HG03060 (cell line): ENCODE measurements around the gene NLRP6.

Source experiments
- ATAC-seq: cut with Tn5 transposase; IDR thresholded peaks from one replicate; pipeline ENCODE4 v1.9.1; 2021; ENCODE audit warnings: low read depth, moderate number of reproducible peaks; ENCODE audit not compliant: unreplicated experiment

NLRP6 gene

DNA sequence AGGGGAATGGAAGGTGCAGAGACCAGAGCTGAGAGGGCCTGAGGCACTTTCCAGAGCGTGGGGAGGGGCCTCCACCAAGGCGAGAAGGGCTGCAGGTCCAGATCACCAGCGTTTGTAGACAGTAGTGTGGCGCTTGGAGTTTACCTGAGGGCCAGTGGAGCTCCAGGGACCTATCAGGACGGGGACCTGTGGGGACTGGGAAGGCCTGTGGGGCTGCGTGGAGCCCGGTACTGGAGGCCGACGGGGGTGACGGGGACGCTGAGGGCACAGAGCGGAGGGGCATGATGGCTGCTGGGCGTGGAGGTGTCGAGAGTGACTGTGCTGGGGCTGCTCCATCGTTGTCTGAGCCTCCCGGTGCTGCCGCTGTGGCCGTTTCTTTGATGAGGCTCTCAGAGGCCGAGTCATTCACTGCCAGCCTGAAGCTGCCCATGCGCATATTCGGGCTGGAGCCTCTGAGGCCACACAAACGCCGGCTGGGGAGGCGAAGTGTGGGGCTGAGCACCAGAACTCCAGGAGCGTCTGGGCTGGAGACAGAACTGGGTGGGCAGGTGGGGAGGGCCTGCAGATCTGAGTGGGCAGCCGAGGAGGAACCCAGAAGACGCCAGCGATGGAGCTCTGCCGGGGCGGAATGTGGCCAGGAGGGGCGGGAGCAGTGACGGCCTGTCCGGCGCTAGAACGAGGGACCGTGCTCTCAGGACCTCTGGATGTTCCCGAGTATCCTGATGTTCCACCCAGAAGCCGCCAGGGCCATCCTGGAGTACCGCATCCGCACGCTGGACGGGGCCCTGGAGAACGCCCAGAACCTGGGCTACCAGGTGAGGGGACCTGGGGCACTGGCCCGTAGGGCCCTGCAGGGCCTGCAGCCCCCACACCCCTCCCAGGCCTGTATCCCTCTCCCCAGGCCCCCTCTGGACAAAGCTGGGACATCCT, 13.3 kb downstream of the NLRP6 start:
- ATAC-seq: no peak

DNA sequence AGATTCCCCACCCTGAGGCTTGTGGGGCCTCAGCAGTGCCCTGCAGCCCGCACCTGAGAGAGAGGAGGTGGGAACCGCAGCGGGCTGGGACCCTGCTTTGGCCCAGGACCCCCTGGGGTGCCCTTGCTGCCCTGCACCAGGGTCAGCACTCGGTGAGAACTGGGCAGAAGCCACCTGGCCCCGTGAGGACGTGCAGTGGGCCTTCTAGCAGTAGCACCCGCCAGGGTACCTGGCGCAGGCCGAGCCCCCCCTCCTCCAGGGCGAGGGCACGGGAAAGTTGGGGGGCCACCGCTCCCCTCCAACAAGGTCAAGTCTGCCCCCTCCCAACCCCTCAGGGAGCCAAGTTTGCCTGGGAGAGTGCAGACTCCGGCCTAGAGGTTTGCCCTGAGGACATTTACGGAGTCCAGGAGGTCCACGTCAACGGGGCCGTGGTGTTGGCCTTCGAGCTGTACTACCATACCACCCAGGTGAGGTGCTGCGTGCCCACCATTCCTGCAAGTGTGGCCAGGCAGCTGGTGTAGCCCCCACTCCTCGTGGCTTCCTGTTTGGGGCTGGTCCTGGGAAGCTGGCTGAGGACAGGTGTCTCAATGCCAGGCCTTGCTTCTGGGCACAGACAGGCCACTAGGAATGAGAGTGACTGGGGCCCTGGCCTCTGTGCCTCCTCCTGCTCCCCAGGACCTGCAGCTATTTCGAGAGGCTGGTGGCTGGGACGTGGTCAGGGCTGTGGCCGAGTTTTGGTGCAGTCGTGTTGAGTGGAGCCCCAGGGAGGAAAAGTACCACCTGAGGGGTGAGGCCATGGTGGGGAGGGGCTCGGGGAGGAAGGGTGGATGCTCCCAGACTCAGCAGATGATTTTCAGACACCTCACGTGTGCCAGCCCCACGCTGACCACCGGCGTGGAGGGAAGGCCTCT, 14.3 kb downstream of the NLRP6 start:
- no peak for ATAC-seq

DNA sequence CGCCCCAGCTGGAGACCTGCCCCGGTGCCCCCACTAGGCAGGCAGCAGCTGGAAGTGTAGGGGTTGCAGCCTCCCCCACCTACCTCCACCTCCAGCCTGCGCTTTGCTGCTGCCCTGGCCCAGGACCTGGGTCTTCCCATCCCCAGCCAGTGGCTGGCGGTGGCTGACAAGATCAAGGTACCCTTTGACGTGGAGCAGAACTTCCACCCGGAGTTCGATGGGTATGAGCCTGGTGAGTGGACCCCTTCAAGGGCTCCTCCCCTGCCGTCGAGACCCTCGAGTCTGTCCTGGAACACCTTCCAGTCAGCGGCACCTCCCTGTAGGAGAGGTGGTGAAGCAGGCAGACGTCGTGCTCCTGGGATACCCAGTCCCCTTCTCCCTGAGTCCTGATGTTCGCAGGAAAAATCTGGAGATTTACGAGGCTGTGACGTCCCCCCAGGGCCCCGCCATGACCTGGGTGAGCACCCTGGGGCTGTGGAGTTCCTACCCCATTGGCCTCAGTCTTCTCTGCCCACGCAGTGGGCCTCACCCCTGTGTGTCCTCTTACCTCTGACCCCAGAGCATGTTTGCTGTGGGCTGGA, 15.2 kb downstream of the NLRP6 start:
- ATAC-seq: no peak

DNA sequence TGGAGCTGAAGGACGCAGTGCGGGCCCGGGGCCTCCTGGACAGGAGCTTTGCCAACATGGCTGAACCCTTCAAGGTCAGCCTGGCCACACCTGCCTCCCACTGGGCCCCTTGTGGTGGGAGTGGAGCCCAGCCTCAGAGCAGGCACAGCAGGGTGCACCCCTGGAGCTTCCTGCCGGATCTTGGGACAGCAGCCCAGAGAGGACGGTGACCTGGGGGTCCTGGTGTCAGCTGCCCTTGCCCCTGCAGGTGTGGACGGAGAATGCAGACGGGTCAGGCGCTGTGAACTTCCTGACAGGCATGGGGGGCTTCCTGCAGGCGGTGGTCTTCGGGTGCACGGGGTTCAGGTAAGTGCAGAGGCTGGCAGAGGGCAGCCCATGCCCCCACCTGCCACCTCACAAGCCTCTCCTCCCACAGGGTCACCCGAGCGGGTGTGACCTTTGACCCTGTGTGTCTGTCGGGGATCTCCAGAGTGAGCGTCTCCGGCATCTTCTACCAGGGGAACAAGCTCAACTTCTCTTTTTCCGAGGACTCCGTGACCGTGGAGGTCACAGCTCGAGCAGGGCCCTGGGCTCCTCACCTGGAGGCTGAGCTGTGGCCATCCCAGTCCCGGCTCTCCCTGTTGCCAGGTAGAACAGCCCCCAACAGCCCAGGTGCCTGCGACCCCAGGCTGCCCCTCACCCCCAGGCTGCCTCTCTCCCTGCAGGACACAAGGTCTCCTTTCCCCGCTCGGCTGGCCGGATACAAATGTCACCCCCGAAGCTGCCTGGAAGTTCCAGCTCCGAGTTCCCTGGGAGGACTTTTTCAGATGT, 15.8 kb downstream of the NLRP6 start:
- ATAC-seq: no peak

DNA sequence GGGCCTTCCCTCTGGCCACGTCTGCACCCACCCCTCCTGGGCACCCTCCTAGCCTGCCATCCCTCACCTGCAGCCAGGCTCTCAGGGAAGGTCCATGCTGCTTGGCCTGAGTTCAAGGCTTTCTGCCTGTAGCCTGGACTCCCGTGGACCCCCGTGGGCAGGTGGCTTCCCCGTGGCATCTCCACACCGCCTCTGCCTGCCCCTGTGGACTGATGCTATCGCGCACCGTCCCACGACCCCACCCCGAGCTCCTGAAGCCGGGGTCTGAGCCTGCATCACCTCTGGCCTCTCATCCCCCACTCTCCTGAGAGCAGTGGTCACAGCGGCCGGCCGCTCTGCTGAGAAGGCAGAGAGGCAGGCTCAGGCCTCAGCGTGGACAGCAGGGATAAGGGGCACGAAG, 16.6 kb downstream of the NLRP6 start:
- no peak for ATAC-seq

DNA sequence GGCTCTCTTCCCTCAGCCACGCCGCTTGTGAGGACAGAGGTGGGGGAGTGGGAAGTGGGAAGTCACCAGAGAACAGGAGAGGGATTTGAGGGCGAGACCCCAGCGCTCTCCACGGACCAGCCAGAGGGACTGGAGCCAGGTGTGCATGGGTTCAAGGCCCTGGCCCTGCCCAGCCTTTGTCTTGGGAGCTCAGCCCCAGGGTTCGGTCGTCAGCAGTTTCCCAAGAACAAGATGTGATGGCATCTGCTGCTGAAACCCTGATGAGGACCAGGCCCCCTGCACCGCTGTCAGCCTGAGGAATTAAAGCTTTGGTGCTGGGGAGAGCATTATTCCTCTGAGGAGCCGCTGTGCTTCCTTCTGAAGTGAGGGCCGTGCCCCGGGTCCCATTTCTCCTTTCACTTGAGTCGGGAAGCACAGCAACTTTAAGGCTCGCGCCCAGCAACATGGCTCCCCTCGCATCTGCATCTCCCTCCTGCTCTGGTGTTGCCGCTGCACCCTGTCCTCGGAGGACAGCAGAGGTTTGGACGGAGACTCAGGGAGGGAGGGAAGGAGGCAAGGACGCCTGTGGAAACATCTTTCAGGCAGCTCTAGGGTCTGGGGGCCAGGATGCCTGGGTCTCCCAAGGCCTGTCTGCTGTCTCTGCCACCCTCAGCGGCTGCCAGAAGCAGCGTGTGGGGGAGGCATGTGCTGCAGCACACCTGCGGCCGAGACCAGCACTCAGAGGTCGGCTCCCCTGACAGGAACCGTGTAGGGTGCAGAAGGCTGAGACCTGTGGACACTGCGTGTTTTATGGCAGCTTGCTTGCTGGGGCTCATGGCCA, 17.4 kb downstream of the NLRP6 start:
- no peak for ATAC-seq

DNA sequence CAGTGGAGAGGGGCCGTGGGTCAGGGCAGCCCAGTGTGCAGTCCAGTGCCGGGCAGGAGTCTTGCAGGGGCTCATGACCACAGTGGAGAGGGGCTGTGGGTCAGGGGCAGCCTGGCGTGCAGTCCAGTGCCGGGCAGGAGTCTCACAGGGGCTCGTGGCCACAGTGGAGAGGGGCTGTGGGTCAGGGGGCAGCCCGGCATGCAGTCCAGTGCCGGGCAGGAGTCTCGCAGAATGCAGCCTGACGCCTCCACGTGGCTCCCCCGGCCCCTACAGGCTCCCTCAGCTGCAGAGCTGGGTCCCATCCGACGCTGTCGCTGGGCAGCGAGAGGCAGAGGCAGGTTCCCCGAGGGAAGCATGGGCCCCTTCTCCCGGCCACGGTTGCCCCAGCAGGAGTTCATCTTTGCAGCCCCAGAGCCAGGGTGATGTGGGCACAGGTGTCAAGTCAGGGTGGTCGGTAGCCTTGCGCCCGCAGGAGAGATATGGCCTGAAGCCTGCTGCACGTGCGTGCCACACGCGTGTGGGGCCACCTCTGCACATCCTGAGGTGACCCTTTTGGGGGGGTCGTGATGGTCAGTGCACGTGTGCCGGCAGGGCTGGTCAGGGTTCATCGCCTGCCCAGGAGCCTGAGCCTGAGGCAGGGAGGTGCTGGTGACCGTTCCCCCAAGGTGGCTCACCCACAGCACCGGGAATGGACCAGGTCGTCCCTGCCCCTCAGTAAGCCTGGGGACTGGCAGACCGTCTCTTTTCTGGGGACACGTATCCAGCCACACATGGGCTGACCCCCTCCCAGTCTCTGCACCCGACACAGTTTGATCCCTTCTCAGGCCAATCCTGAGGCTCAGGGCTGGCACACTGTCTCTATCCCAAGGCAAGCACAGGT, 18.2 kb downstream of the NLRP6 start:
- no peak for ATAC-seq

DNA sequence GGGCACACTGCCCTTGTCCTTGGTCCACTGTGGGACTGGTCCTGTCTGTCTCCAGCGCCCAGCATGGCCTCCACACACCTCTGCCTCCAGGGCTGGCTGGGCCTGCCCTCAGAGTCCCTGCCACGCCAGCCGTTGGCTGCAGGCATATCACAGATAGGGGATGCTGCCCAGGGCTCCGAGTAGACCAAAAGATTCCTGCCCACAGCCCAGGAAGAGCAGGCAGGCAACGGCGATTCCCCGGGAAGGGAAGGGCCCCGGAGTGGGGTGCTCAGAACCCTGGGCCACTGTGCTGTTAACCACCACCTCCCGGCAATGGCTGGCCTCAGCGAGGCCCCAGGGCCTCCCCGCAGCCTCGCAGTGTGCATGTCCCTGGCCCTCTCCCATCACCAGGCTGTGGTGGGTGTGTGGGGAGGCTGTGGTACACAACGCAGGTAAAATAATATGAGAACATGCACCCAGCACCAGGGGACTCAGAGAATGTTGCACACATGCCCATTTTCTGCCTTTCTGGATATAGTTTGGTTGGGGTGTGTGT, 18.9 kb downstream of the NLRP6 start:
- no peak for ATAC-seq

DNA sequence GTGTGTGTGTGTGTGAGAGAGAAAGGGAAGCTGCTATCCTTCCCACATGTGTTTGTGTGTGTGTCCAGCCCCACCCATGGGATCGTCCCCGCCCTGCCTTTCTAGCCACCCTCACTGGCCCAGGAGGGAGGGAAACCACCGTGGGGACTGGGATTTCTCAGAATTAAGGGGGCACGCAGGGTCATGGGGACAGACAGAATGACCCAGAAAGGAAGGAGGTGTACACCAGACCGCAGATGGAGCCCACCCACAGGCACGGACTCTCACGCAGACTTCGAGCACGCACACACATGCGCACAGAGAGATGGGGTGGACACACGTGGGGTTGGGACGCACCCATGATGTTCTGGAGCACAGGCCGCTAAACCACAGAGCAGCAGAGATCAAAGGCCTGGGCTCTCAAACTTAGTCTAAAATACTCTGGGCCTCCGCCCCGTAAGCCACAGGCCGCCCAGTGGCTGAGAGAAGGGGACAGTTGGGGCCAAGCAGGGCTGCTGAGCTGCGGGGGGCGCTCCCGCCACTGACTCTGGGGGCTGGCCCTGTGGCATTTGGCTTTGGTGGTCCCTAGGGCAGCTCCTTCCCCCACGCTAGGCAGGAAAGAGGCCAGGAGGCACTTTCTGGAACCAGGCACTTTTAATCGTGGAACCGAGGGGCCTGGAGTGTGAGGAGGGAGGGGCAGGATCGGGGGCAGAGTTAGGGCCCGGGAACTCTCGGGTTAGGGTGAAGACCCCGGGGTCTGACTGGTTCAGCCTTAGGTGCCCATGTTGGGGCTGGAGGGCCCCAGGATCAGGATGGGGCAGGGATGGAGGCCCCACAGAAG, 19.6 kb downstream of the NLRP6 start:
- no peak for ATAC-seq

DNA sequence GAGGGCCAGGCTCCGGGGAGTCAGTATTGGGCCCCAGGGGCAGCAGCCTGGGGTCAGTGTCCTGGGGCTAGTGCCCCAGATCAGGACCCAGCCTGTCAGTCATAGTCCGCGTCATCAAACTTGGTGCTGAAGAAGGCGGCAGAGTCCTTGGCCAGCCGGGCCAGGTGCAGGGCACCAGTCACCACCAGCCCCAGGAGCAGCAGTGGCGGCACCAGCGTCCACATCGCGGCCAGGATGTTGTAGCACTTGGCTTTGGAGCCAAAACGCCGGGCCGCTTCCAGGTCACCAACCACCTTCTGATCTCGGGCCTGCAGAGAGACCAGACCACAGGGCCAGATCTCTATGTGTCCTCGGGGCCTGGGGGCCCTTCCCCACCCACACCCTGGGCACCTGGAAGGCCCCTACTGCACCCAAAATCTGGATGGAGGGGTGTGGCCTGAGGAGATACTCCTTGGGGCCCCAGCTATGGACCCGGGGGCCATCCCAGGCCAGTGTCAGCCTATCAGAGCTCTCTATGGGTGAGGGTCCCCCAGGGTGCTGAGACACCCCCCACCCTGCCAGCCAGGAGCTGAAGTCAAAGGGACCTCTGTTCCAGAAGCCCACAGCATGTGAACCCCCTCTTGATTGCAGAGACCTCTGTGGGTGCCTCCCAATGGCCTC, 20.3 kb downstream of the NLRP6 start:
- no peak for ATAC-seq

DNA sequence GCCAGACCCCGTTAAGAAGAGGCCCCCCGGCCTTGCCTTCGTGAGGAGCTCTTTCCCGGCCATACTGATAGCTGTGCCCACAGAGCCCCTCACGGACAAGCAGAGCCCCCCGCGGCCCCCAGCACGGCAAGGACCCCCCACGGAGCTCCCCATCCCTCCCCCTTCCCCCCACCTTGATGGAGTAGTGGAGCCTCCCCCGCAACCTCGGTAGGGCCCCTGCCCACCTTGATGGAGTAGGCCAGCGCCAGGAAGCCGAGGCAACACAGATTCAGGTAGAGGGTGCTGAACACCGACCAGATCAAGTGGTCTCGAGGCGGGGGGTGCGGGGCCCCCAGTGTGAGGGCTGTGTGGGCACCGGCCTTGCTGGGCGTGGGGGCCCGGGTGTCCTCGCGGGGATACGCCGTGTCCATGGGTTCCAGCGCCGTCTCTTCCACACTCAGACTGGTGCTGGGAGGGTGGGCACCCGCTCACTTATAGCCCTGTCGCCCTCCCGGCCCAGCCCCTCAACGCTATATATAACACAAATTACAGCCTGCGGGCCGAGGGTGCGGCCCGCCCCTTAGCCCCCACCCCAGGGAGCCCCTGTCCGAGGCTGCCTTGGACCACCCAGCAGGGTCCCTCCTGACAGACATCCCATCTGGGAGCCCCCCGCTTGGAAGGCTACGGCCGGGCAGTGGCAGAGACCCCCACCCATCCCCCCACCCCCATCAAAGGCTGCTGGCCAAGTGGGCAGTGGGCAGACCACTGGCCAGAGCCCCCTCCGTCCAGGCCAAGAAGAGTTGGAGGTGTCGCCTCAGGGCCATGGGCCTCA, 21.1 kb downstream of the NLRP6 start, which contains the start of gene IFITM5:
TSS of gene IFITM5 (minus strand) at position 446 of the 811 bp plus-strand sequence. CDS start at position 410, 36 bp downstream.
- no peak for ATAC-seq

DNA sequence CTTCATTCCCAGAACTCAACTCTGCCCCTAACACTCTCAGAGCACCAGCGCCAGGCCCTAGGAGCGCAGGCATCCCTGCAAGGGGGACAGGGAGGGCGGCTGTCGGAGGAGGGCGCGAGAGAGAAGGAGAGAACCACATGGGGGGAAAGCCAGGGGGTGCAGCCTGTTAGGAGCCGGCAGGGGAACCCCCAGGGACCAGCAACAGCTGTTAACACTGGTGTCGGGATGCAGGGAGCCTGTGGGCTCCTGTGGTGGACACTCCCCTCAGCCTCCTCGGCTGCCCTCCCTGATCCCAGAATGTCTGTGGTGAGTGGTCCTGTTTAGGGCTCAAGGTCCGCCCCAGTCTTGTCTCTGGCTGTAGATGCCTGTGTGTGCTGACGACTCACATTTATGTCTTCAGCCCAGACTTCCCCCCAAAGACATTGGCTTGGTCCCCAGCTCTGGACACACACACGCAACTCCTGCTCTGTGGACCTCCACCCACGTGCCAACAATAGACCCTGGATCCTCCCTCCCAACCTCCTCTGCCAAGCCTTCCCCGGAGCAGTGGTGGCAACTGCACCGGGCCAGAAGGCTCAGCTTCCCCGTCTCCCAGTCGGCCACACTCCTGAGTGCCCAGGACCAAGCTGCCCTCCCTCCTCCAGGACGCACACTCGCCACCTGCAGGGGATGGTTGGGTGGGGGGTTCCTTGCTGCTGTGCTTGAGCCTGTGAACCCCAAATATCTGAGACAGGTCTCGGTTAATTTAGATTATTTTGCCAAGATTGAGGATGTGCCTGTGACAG, 21.9 kb downstream of the NLRP6 start:
- ATAC-seq: no peak

DNA sequence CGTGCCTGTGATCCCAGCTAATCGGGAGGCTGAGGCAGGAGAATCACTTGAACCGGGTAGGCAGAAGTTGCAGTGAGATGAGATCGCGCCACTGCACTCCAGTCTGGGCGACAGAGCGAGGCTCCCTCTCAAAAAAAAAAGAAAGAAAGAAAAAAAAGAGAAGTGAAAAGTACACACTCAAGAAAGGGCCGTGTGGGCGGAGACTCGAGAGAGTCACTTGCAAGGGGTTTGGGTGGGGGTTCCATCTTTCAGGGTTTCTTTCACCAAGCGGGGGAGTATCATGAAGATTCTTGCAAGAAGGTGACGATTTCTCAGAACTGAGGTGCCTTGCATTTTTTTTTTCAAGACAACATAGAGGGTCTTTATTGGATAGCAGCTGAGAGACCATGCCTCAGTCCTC, 25.2 kb downstream of the NLRP6 start:
- no peak for ATAC-seq

DNA sequence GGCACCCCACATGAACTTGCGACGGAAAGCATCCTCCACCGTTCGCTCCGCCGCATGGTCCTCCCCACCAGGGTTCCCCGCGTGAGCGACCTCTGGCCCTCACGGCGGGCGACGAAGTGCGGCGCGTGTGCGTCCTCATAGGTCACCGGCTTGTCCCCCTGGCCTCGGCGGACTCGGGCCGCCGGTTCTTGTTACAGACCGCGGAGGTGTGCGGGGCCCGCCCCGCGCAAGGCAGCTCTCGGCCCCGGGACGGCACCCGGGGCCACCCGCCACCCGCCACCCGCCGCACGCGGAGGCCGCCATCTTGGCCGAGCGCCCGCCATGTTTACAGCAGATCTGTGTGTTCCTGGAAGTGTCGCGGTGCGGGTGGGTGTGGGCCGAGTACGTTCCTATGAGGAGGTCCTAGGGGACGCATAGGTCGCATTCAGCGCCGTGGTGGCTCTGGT, 25.9 kb downstream of the NLRP6 start:
- no peak for ATAC-seq
